Hematopoietic multipotent progenitor cell treated with erythropoietin and hydrocortisone succinate and interleukin-3 and kit ligand, for 15 days (in vitro differentiated cells): ENCODE data around the gene GABRE.
"Not testable (repeated sequence)": the region's sequence is repeated elsewhere in the genome, so short reads cannot be mapped to it uniquely, and the experiment has no call there.

Experiments
- DNase-seq: peaks from one replicate; pipeline ENCODE4 v3.0.0-alpha.2; 2015; ENCODE audit warnings: low spot score

The GABRE gene

DNA sequence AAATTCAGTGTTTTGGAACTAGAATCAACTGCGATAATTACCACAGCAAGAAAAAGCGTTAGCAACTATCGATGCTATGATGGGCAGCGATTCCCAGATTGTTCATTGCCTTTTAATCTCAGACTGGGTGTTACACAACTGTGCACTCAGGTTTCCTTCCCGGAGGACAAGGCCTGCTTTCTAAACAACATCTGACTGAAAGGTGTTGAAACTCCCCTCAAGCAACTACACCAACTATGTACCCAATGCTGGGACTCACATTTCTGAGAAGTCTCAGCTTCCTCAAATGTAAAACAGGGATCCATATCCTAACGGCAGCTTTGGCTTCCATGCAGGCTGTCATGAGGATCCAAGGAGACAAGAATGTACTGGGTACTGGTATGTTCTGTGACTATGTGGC lies 8.2 kb downstream of the GABRE start:
- DNase-seq = no peak

DNA sequence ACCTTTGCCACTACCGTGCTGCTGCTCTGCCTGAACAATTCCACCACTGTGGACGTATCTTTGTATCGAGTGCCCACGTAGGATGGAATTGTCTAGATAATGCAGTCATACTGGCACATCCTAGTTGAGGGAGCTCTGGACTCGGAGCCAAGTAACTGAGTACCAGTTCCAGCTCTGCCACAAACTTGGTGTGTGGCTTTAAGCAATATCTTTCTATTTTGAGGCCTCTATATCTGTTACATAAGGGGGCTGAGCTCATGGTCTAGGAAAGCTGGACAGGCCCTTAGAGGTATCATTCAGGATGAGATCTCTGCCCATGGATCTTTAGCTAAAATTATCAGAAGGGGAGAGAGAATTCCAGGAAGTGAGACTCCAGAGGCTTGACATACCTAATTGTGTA lies 12.4 kb downstream of the GABRE start:
- DNase-seq = no peak

DNA sequence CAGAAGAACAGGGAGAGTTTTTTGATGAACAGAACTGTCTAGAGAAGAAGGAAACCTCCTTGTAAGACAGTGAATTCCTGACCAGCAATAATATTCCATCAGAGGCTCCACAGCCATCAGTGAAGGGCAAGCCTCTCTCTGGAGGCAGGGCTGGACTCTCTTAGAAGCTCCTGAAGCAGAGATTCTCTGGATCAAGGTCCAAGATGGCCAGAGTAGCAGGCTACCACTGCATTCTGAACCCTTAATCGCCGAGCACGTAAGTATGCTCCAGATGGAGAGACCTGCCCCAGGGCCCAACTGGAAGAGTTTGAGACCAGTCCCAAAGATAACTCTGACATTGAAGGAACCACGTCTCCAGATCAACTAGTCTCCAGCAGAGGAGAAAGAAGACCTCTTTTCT lies 16.4 kb downstream of the GABRE start:
- DNase-seq = no peak

DNA sequence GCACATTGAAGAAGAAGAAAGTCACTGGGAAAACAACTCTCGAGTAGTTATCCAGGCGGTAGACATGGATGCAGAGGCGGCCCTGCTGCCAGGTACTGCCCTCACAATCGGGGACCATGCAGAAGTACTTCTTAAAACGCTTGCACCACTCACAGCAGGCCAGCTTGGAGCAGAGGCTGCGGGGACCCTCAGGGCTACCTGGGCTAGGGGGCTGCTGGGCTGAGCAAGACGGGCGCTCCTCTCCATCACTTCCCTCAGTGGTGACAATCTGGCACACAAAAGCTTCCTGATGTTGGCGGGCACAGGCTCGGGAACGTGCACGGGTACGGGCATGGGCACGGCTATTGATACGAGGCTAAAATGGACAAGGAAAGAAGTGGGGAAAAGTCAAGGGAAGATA lies 19.7 kb downstream of the GABRE start:
- no peak for DNase-seq

DNA sequence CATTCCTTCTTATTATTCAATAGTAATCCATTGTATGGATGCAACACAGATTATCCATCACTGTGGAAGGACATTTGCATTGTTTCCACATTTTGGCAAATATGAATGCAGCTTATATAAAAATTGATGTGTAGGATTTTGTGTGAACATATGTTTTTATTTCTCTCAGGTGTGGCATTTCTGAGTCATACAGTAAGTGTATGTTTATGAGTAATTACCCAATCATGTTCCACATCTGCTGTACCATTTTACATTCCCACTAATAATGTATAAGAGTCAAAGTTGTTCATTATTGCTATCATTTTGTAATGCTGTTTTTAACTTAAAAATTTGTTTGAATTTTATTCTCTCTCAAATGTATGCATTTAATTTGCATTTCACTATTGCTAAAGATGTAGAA lies 36.3 kb downstream of the GABRE start:
- no peak for DNase-seq

DNA sequence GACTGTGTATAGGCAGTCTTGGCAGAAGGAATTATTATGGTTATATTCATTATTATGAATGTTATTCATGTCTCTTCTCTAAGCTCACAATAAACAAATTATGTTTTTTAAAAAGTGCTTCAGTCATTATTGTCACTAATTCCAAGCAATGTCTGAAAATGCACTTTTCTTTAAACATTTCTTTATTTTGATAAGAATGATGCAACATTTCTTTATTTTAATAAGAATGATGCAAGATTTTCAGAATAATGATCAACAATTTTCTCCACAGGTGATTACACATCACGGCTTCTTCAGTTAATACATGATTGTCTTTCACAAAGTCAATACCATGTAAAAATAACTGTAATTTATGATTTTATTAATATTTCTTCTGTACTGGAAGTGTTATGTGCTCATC lies 39.1 kb downstream of the GABRE start:
- DNase-seq = no peak

DNA sequence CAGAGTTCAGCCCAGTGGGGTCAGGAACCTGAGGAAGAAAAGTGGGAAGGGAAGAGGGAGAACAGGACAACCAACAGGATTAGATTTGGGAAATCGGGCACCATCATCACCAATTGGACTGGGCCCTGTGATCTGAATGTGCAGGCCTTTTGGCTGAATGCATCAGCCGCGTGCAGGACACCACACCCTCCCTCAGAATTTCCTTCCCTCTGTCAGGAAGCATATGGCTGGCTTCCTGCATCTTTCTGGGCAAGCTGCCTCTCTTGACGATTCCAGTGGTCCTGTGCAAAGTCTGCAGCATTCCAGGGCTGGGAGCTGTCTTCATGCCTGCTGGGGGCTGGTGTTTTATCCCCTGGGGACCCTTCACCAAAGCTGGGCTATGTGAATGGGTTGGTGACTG lies 45.4 kb downstream of the GABRE start:
- no peak for DNase-seq

DNA sequence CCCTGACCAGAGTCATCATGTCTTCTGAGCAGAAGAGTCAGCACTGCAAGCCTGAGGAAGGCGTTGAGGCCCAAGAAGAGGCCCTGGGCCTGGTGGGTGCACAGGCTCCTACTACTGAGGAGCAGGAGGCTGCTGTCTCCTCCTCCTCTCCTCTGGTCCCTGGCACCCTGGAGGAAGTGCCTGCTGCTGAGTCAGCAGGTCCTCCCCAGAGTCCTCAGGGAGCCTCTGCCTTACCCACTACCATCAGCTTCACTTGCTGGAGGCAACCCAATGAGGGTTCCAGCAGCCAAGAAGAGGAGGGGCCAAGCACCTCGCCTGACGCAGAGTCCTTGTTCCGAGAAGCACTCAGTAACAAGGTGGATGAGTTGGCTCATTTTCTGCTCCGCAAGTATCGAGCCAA lies 50.8 kb downstream of the GABRE start:
- no peak for DNase-seq

DNA sequence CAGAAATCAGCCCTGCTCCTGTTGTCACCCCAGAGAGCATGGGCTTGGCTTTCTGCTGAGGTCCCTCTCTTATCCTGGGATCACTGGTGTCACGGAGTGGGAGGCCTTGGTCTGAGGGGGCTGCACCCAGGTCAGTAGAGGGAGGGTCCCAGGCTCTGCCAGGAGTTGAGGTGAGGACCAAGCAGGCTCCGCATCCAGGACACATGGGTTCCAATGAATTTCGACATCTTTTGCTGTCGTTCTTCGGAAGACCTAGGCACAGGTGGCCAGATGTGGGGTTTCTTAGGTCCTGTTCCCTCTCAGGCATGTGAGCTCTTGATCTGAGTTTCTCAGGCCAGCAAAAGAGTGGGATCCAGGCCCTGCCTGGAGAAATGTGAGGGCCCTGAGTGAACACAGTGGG lies 51.8 kb downstream of the GABRE start:
- no peak for DNase-seq

DNA sequence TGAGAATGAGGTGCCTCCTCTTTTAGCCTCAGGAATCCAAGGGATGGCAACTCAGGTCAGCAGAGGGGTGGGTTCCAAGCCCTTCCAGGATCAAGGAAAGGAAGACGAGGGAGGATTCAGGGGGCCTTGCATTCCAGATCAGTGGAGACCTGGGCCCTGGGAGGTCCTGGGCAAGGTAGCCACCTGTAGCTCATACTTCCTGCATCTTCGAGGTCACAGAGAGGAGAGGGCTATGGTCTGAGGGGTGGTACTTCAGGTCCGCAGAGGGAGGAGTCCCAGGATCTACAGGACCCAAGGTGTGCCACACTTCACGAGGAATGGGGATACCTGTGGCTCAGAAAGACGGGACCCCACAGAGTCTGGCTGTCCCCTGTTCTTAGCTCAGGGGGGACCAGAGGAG lies 52.6 kb downstream of the GABRE start:
- no peak for DNase-seq

DNA sequence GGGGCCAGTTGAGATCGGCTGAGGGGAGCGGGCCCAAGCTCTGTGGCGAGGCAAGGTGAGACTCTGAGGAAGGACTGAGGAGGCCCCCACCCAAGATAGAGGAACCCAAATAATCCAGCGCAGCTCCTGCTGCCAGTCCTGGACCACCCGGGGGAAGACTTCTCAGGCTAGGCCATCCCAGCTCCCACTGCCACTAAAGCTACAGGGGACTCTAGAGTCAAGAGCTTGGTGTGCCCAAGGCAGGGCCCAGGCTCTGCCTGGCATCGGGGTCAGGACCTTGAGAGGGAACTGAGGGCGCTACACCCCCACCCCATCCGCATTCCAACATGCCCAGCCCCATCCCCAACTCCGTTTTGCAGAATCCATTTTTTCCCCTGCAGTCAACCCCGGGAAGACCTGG lies 53.2 kb downstream of the GABRE start:
- no peak for DNase-seq

DNA sequence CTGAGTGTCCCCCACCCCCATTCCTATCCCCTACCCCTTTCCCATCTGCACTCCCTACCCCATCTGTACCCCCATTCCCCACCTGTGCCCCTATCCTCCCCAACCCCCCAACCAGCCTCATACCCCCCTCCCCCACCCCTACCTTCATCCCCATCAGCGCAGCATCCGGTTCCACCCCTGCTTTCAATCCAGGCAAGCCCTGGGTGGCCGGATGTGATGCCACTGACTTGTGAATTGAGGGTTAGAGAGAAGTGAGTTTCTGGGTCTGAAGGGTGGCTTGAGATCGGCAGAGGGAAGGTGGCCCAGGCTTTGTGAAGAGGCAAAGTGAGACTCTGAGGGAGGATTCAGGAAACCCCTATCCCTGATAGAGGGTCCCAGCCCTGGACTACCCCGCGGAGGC lies 53.9 kb downstream of the GABRE start:
- DNase-seq = no peak

DNA sequence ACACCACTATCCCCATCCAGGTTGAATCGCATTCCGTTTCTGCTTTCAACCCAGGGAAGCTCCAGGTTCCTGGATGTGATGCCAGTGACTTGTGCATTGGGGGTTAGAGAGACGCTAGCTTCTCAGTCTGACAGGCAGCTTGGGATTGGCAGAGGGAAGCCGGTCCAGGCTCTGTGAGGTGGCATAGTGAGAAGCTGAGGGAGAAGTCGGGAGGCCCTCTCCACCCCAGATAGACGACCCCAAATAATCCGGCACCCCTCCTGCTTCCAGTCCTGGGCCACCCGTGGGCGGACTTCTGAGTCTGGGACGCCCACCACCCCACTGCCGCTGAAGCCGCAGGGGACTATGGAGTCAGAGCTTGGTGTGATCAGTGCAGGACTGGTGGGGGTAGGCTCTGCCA lies 54.4 kb downstream of the GABRE start:
- no peak for DNase-seq

DNA sequence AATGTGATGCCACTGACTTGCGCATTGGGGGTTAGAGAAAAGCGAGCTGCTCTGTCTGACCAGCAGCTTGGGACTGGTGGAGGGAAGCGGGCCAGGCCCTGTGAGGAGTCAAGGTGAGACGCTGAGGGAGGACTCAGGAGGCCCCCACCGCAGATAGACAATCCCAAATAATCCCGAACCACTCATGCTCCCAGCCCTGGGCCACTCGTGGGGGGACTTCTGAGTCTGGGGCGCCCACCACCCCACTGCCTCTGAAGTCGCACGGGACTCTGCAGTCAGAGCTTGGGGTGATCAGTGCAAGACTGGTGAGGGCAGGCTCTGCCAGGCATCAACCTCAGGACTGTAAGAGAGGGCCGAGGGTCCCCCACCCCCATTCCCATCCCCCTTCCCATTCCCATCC lies 54.9 kb downstream of the GABRE start:
- no peak for DNase-seq

DNA sequence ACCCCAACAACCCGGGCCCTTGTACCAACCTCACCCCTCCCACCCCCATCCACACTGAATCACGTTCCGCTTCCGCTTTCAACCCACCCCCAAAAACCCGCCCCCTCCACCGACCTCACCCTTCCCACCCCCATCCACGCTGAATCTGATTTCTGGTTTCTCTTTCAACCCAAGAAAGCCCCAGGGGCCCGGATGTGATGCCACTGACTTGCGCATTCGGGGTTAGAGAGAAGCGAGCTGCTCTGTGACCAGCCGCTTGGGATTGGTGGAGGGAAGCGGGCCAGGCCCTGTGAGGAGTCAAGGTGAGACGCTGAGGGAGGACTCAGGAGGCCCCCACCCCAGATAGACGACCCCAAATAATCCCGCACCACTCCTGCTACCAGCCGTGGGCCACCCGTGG lies 55.7 kb downstream of the GABRE start:
- not testable (repeated sequence) for DNase-seq

DNA sequence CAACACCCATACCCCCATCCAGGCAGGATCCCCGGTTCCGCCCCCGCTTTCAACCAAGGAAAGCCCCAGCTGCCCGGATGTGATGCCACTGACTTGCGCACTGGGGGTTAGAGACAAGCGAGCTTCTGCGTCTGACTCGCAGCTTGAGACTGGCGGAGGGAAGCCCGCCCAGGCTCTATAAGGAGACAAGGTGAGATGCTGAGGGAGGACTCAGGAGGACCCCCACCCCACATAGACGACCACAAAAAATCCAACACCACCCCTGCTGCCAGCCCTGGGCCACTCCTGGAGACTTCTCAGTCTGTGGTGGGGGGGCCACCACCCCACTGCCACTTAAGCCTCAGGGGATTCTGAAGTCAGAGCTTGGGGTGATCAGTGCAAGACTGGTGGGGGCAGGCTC lies 61.7 kb downstream of the GABRE start, which contains the start of gene MAGEA4:
TSS of gene MAGEA4 (plus strand) at position 110 of the 400 bp plus-strand sequence. CDS start 10,776 bp downstream, outside the sequence.
- no peak for DNase-seq

DNA sequence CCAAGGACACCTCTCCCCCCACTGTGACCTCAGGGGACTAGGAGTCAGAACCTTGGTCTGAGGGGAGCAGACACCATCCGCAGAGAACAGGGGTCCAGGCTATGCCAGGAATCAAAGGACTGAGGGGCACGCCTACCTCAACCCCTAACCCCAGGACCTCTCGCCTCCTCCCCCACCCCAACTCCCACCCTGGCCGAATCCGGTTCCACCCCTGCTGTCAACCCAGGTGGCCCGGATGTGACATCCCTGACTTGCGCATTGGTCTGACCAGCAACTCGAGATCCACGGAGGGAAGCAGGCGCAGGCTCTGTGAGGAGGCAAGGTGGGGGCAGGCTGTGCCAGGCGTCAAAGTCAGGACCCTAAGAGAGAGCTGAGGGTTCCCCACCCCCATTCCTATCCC lies 62.3 kb downstream of the GABRE start:
- no peak for DNase-seq

DNA sequence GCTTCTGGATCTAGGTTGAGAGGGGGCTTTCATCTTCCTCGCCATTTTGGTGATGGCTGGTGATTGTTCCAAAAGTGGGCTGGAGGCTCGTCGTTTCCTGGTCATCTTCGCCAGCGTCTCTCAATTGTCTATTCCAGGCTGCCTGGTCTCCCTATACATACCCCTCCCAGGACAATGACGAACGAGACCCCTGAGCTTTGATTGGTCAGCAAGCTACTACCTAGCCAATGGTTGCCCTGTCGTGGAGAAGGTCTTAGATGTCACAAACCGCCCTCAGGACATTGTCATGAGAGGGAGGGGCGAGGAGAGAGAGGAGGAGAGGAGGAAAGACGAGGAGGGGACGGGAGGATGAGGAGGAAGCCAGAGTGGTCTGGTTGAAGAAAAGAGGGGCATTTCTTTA lies 69.5 kb downstream of the GABRE start:
- no peak for DNase-seq
